Measurements from ENCODE around the gene CAVIN3. TPM values are rescaled to one million over a fixed set of nuclear protein-coding genes. Genes with fewer than 3 reads are reported as not detected.
"Not testable (repeated sequence)": the region's sequence is repeated elsewhere in the genome, so short reads cannot be mapped to it uniquely, and the experiment has no call there.

CAVIN3 gene
- total and polyA plus RNA-seq, 9 donors, result 28.3 to 43.5 (median 36.6) TPM

GRCh38 chr11:6283453-6284023, 36.8 kb downstream of the CAVIN3 start:
- Histone ChIP-seq H3K4me1 (ENCODE audit: control insufficient read depth, insufficient read depth, low read length) (no peaks in the 10 kb centered on the region), H3K4me3 (ENCODE audit: low read length) (no peak overlapping the region), H3K9me3 (replicated peaks; ENCODE audit: control insufficient read depth, low read depth, low read length) (no peaks in the 10 kb centered on the region), H3K36me3 (ENCODE audit: control insufficient read depth, insufficient read depth, low read length) (no peaks in the 10 kb centered on the region), H3K27me3 (ENCODE audit: control insufficient read depth, insufficient read depth, low read length) (no peaks in the 10 kb centered on the region), H3K27ac (ENCODE audit: low read length) (no peak overlapping the region)
- WGBS (ENCODE audit: insufficient coverage), result 17% methylated on average over 1 of the region's 4 CpGs
- no peak for DNase-seq

GRCh38 chr11:6280809-6281208, 39.5 kb downstream of the CAVIN3 start:
- not testable (repeated sequence) for H3K4me3 ChIP-seq (ENCODE audit: low read length); H3K27ac ChIP-seq (ENCODE audit: low read length); H3K36me3 ChIP-seq (ENCODE audit: control insufficient read depth, insufficient read depth, low read length); H3K9me3 ChIP-seq (replicated peaks; ENCODE audit: control insufficient read depth, low read depth, low read length); H3K27me3 ChIP-seq (ENCODE audit: control insufficient read depth, insufficient read depth, low read length); H3K4me1 ChIP-seq (ENCODE audit: control insufficient read depth, insufficient read depth, low read length); DNase-seq
- WGBS (ENCODE audit: insufficient coverage), result 28% methylated on average over 6 of the region's 7 CpGs

- DNase-seq, result peak; percentile 30
- Histone ChIP-seq H3K4me1 (ENCODE audit: control insufficient read depth, insufficient read depth, low read length) (peaks cover 5% of the 10 kb centered on the region), H3K4me3 (ENCODE audit: low read length) (no peak overlapping the region), H3K27me3 (ENCODE audit: control insufficient read depth, insufficient read depth, low read length) (no peaks in the 10 kb centered on the region), H3K27ac (ENCODE audit: low read length) (no peak overlapping the region), H3K36me3 (ENCODE audit: control insufficient read depth, insufficient read depth, low read length) (no peaks in the 10 kb centered on the region), H3K9me3 (replicated peaks; ENCODE audit: control insufficient read depth, low read depth, low read length) (no peaks in the 10 kb centered on the region)
- no CpG with 5 or more reads among the region's 4 CpGs for WGBS (ENCODE audit: insufficient coverage)
Measured at GRCh38 chr11:6273188-6273587, 47.1 kb downstream of the CAVIN3 start.

- DNase-seq, result no peak
- no peaks in the 10 kb centered on the region for H3K9me3 ChIP-seq (replicated peaks; ENCODE audit: control insufficient read depth, low read depth, low read length)
- H3K27ac ChIP-seq (ENCODE audit: low read length), result no peak overlapping the region
- no peak overlapping the region for H3K4me3 ChIP-seq (ENCODE audit: low read length)
- H3K27me3 ChIP-seq (ENCODE audit: control insufficient read depth, insufficient read depth, low read length), result no peaks in the 10 kb centered on the region
- H3K4me1 ChIP-seq (ENCODE audit: control insufficient read depth, insufficient read depth, low read length), result peaks cover 5% of the 10 kb centered on the region
- no peaks in the 10 kb centered on the region for H3K36me3 ChIP-seq (ENCODE audit: control insufficient read depth, insufficient read depth, low read length)
- 33% methylated on average over 1 of the region's 3 CpGs for WGBS (ENCODE audit: insufficient coverage)
Measured at GRCh38 chr11:6271598-6271997, 48.7 kb downstream of the CAVIN3 start.

- Histone ChIP-seq H3K36me3 (ENCODE audit: control insufficient read depth, insufficient read depth, low read length) (no peaks in the 10 kb centered on the region), H3K4me1 (ENCODE audit: control insufficient read depth, insufficient read depth, low read length) (peaks cover 5% of the 10 kb centered on the region), H3K27ac (ENCODE audit: low read length) (no peak overlapping the region), H3K9me3 (replicated peaks; ENCODE audit: control insufficient read depth, low read depth, low read length) (no peaks in the 10 kb centered on the region), H3K27me3 (ENCODE audit: control insufficient read depth, insufficient read depth, low read length) (no peaks in the 10 kb centered on the region), H3K4me3 (ENCODE audit: low read length) (no peak overlapping the region)
- DNase-seq, result no peak
- 78% methylated on average over 41 of the region's 41 CpGs for WGBS (ENCODE audit: insufficient coverage)
Measured at GRCh38 chr11:6270584-6271246, 49.6 kb downstream of the CAVIN3 start.

GRCh38 chr11:6269994-6270393, 50.3 kb downstream of the CAVIN3 start:
- WGBS (ENCODE audit: insufficient coverage), result 70% methylated on average over 23 of the region's 24 CpGs

More at GRCh38 chr11:6269994-6270393, 50.3 kb downstream of the CAVIN3 start:
- Histone ChIP-seq H3K27ac (ENCODE audit: low read length) (no peak overlapping the region), H3K27me3 (ENCODE audit: control insufficient read depth, insufficient read depth, low read length) (no peaks in the 10 kb centered on the region), H3K4me3 (ENCODE audit: low read length) (no peak overlapping the region), H3K9me3 (replicated peaks; ENCODE audit: control insufficient read depth, low read depth, low read length) (no peaks in the 10 kb centered on the region), H3K4me1 (ENCODE audit: control insufficient read depth, insufficient read depth, low read length) (peaks cover 5% of the 10 kb centered on the region), H3K36me3 (ENCODE audit: control insufficient read depth, insufficient read depth, low read length) (no peaks in the 10 kb centered on the region)
- DNase-seq, result no peak

Other genes with a start within 250 kb of the CAVIN3 start
- not detected for gene OR56B4, start 212.8 kb downstream of the CAVIN3 start, total RNA-seq
- gene OR56B4, start 212.8 kb downstream of the CAVIN3 start, polyA plus RNA-seq (ENCODE audit: insufficient read depth in 1 of 8, insufficient read length in 8 of 8, low replicate concordance in 1 of 8), result under 1 TPM in 1 of 8 donors, not detected in 7; 0.15 TPM
- gene OR52B2, start 150.2 kb downstream of the CAVIN3 start, total RNA-seq, result 0.09 TPM
- not detected for gene OR52B2, start 150.2 kb downstream of the CAVIN3 start, polyA plus RNA-seq (ENCODE audit: insufficient read depth in 1 of 8, insufficient read length in 8 of 8, low replicate concordance in 1 of 8)
- gene OR52W1, start 121.3 kb downstream of the CAVIN3 start, total RNA-seq, result not detected
- under 1 TPM in 1 of 8 donors, not detected in 7; 0.19 TPM for gene OR52W1, start 121.3 kb downstream of the CAVIN3 start, polyA plus RNA-seq (ENCODE audit: insufficient read depth in 1 of 8, insufficient read length in 8 of 8, low replicate concordance in 1 of 8)
- not detected for gene C11orf42, start 114.9 kb downstream of the CAVIN3 start, total RNA-seq
- gene C11orf42, start 114.9 kb downstream of the CAVIN3 start, polyA plus RNA-seq (ENCODE audit: insufficient read depth in 1 of 8, insufficient read length in 8 of 8, low replicate concordance in 1 of 8), result under 1 TPM; 0.14 to 0.68 (median 0.24) TPM
- 14.0 TPM for gene FHIP1B, start 85.9 kb downstream of the CAVIN3 start, total RNA-seq
- 10 to 100 TPM; 19.0 to 32.1 (median 24.9) TPM for gene FHIP1B, start 85.9 kb downstream of the CAVIN3 start, polyA plus RNA-seq (ENCODE audit: insufficient read depth in 1 of 8, insufficient read length in 8 of 8, low replicate concordance in 1 of 8)
- gene CNGA4, start 81.4 kb downstream of the CAVIN3 start, total RNA-seq, result not detected
- gene CNGA4, start 81.4 kb downstream of the CAVIN3 start, polyA plus RNA-seq (ENCODE audit: insufficient read depth in 1 of 8, insufficient read length in 8 of 8, low replicate concordance in 1 of 8), result under 1 TPM in 7 of 8 donors, not detected in 1; 0.07 to 0.43 (median 0.21) TPM
- not detected for gene CCKBR, start 60.7 kb downstream of the CAVIN3 start, total RNA-seq
- gene CCKBR, start 60.7 kb downstream of the CAVIN3 start, polyA plus RNA-seq (ENCODE audit: insufficient read depth in 1 of 8, insufficient read length in 8 of 8, low replicate concordance in 1 of 8), result under 1 TPM in 2 of 8 donors, not detected in 6; 0.09 to 0.21 TPM
- 16.7 TPM for gene SMPD1, start 70.0 kb upstream of the CAVIN3 start, total RNA-seq
- gene SMPD1, start 70.0 kb upstream of the CAVIN3 start, polyA plus RNA-seq (ENCODE audit: insufficient read depth in 1 of 8, insufficient read length in 8 of 8, low replicate concordance in 1 of 8), result 10 to 100 TPM; 22.9 to 28.4 (median 26.0) TPM
- 26.4 TPM for gene APBB1, start 98.6 kb upstream of the CAVIN3 start, total RNA-seq
- 10 to 100 TPM; 26.0 to 33.2 (median 30.5) TPM for gene APBB1, start 98.6 kb upstream of the CAVIN3 start, polyA plus RNA-seq (ENCODE audit: insufficient read depth in 1 of 8, insufficient read length in 8 of 8, low replicate concordance in 1 of 8)
- 1.3 TPM for gene HPX, start 120.5 kb upstream of the CAVIN3 start, total RNA-seq
- gene HPX, start 120.5 kb upstream of the CAVIN3 start, polyA plus RNA-seq (ENCODE audit: insufficient read depth in 1 of 8, insufficient read length in 8 of 8, low replicate concordance in 1 of 8), result 1 to 10 TPM in 7 of 8 donors, under 1 TPM in 1; 0.88 to 3.9 (median 2.8) TPM
- gene TRIM3, start 153.4 kb upstream of the CAVIN3 start, total RNA-seq, result 15.3 TPM
- 10 to 100 TPM; 11.4 to 20.0 (median 15.8) TPM for gene TRIM3, start 153.4 kb upstream of the CAVIN3 start, polyA plus RNA-seq (ENCODE audit: insufficient read depth in 1 of 8, insufficient read length in 8 of 8, low replicate concordance in 1 of 8)
- 29.7 TPM for gene ARFIP2, start 160.8 kb upstream of the CAVIN3 start, total RNA-seq
- 10 to 100 TPM; 32.0 to 41.4 (median 35.9) TPM for gene ARFIP2, start 160.8 kb upstream of the CAVIN3 start, polyA plus RNA-seq (ENCODE audit: insufficient read depth in 1 of 8, insufficient read length in 8 of 8, low replicate concordance in 1 of 8)
- 19.8 TPM for gene TIMM10B, start 161.0 kb upstream of the CAVIN3 start, total RNA-seq
- 10 to 100 TPM; 16.1 to 23.9 (median 17.6) TPM for gene TIMM10B, start 161.0 kb upstream of the CAVIN3 start, polyA plus RNA-seq (ENCODE audit: insufficient read depth in 1 of 8, insufficient read length in 8 of 8, low replicate concordance in 1 of 8)
- 4.1 TPM for gene DNHD1, start 176.8 kb upstream of the CAVIN3 start, total RNA-seq
- gene DNHD1, start 176.8 kb upstream of the CAVIN3 start, polyA plus RNA-seq (ENCODE audit: insufficient read depth in 1 of 8, insufficient read length in 8 of 8, low replicate concordance in 1 of 8), result 10 to 100 TPM in 1 of 8 donors, 1 to 10 TPM in 7; 3.3 to 10.7 (median 6.7) TPM